GM18867 (cell line): ENCODE data around the gene MCM10.

Experiments used
- ATAC-seq: cut with Tn5 transposase; IDR thresholded peaks from one replicate; pipeline ENCODE4 v1.9.1; 2021; ENCODE audit warnings: mild to moderate bottlenecking, moderate library complexity; ENCODE audit not compliant: unreplicated experiment

Gene MCM10

GRCh38 chr10:13256627-13257026 lies 95.3 kb downstream of the MCM10 start:
- no peak for ATAC-seq

GRCh38 chr10:13257621-13258140 lies 96.3 kb downstream of the MCM10 start:
- ATAC-seq, result no peak
